NCI-H2196 (cell line): ENCODE measurements around the gene ZNF276.
"Not testable (repeated sequence)": the region's sequence is repeated elsewhere in the genome, so short reads cannot be mapped to it uniquely, and the experiment has no call there.

ENCODE experiments used
- DNase-seq: peaks from one replicate; lab custom pipeline; 2025; ENCODE audit not compliant: unreplicated experiment; lab: John Stamatoyannopoulos, UW

The ZNF276 gene

GRCh38 chr16:89695875-89696669 is 25.3 kb upstream of the ZNF276 start:
- DNase-seq = no peak

- DNase-seq = no peak
These were observed 24.6 kb upstream of the ZNF276 start for GRCh38 chr16:89696670-89697128.

DNA sequence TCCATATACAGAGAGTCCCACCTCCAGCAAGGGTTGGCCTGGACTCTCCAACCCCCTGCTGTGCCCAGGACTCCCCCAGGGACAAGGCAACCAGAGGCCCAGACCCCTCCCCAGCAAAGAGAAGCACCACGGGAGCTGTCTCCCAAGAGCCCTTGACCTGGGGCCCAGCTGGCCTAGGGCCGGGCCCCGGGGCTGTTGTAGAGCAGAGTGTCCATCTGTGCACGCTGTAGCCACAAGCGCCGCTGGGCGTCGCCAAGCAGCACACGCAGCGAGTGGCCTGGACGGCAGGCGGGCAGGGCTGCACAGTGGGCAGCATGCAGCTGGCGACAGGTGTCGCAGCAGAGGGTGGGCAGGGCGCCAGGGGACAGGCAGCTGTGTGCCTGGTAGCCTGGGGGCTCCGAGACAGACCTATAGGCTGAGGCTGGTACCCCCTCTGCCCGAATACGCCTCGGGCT is 24.1 kb upstream of the ZNF276 start:
- peak; percentile 38 for DNase-seq

- no peak for DNase-seq
These were observed 23.6 kb upstream of the ZNF276 start for GRCh38 chr16:89697616-89698331.

DNA sequence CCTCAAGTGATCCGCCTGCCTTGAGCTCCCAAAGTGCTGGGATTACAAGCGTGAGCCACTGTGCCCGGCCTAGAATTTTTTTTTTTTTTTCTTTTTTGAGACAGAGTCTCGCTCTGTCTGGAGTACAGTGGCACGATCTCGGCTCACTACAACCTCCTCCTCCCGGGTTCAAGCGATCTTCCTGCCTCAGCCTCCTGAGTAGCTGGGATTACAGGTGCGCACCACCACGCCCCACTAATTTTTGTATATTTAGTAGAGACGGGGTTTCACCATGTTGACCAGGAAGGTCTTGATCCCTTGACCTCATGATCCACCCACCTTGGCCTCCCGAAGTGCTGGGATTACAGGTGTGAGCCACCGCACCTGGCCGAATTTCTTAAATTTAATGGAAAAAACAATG is 22.6 kb upstream of the ZNF276 start:
- not testable (repeated sequence) for DNase-seq

DNA sequence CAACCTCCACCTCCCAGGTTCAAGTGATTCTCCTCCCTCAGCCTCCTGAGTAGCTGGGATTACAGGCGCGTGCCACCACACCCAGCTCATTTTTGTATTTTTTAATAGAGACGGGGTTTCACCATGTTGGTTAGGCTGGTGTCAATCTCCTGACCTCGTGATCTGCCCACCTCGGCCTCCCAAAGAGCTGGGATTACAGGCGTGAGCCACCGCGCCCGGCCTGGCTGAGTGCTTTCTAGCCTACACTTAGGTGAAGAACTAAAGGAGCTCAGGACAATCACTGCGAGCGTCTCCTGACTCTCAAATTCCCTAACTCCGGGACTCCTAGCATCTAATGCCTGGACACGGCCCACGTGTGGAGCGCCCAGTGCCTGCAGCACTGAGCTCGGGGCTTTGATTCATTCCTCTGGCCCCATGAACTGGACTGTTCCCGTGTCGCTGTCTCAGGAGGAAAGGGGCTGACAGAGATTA is 21.7 kb upstream of the ZNF276 start:
- DNase-seq = not testable (repeated sequence)

DNA sequence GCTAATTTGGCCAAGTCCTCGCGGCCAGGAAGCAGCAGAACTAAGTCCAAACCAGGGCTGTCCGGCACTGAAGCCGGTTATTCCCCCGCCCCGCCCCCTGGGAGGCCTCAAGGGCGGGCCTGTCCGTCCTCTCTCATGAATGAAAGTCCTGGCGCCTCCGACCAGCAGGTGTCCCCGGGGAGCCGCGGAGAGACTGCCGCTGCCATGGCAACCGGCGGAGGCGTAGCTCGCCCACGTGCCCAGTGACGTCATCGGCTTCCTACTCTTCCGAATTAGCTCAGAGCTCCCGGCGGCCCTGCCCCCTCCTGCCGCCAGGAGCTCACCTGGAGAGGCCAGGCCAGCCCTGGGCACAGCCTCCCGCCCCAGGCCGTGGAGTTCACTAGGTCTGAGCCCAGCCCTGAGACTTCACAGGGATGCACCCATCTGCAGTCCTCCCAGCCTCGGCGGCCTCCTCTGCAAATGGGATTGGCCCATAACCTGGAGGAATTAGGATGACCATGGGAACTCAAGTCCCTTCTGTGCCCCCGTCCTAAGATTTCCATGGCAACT is 21.2 kb upstream of the ZNF276 start:
- DNase-seq = peak; percentile 97

- peak; percentile 55 for DNase-seq
These were observed 20.5 kb upstream of the ZNF276 start for GRCh38 chr16:89700649-89701424.

DNA sequence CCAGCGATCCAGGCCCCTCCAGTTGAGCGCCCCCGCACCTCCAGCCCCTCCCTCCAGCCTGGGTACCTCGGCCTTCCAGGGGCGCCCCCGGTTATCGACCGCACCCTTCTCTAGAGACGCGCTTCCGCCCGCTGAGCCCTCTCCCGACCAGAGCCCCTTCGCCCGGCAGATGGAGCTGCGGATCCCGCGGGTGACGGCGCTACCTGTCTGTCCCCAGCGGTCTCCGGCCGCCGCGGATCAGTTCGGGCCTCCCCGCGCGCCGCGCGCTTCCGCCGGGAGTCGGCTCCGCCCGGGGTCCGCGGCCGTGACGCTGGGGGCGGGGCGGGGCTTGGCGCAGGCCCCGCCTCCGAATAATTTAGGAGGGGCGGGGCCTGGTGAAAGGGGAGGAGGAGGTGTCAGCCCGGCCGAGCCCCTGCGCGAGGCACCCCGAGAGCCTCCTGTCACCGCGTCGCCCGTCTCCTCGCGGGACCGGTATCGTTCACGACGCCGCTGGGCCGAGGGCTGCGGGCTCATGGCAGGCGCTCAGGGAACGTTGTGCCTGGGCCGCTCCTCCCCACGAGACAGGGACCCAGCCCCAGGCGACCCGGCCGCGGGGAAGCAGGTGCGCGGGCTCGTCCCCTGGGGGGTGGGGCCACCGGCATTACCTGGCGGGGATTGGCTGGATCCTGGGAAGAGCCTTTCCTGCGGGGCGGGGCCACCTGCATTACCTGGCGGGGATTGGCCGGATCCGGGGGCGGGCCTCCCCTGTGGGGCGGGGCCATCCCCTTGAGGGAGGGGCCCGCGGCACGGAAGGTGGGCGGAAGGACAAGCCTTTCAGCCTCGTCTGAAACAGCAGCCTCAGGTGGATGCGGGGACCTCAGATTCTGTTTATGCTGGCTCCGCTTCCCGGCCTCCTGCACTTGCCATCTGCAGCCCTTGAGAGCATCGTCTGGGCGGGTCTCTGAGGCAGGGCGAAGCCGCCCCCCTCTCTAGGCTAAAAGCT is 19.6 kb upstream of the ZNF276 start, which contains the start of gene SPATA2L:
TSS of gene SPATA2L (minus strand) at position 281 of the 982 bp plus-strand sequence. CDS start 473 bp downstream, outside the sequence.
- DNase-seq = peak; percentile 86

GRCh38 chr16:89704281-89704680 is 17.1 kb upstream of the ZNF276 start:
- DNase-seq = no peak

DNA sequence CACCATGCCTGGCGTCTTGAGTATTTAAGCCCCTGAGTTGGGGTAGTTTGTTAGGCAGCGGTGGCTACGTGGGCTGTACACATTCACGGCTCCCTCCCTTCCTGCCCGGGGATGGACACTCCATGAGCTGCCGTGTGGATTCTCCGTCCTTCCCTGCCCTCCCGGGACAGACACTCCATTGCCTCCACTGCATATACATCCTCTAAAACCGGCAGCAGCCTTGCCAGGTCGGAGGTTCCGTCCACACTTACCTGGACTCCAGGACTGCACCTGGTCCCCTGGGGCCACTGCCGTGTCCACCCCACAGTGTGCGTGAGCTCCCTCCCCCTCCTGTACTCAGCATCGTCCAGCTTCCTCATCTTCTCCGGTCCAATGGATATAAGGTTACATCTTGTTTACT is 16.3 kb upstream of the ZNF276 start:
- no peak for DNase-seq

- no peak for DNase-seq
These were observed 14.6 kb upstream of the ZNF276 start for GRCh38 chr16:89706518-89707260.

- DNase-seq = no peak
These were observed 13.6 kb upstream of the ZNF276 start for GRCh38 chr16:89707695-89708094.

GRCh38 chr16:89708481-89708931 is 12.8 kb upstream of the ZNF276 start:
- no peak for DNase-seq

GRCh38 chr16:89709166-89709565 is 12.2 kb upstream of the ZNF276 start:
- no peak for DNase-seq

- no peak for DNase-seq
These were observed 11.5 kb upstream of the ZNF276 start for GRCh38 chr16:89709716-89710432.

GRCh38 chr16:89710709-89711564 is 10.4 kb upstream of the ZNF276 start:
- DNase-seq = no peak
